ENCODE data around the gene ZMAT5. TPM values are rescaled to one million over a fixed set of nuclear protein-coding genes. Genes with fewer than 3 reads are reported as not detected.

The ZMAT5 gene
- total and polyA plus RNA-seq, 2 of the 13 experiments (the other 11 are each of a cell fraction or from before 2014, with no cell fraction given) = 20.7 to 27.8 TPM

GRCh38 chr22:29713156-29713727 lies 53.6 kb downstream of the ZMAT5 start (continued):
- no peak for TF ChIP-seq ZBTB46 (CRISPR knock-in tag; IDR thresholded peaks at IDR 0.05; ENCODE audit: borderline replicate concordance)

GRCh38 chr22:29712119-29712518 lies 54.7 kb downstream of the ZMAT5 start:
- DNase-seq (ENCODE audit: low spot score) (no peak), ATAC-seq (no peak), FAIRE-seq (no peak)
- H3K9ac ChIP-seq (ENCODE audit: insufficient read depth, low read depth, low read length) = no peak overlapping the region
- H4K20me1 ChIP-seq (ENCODE audit: insufficient read depth, low read length) = peaks cover 12% of the 10 kb centered on the region; the same call in 1 of the 2 replicates
- in situ Hi-C loops (cut with HindIII; ENCODE audit: extremely low pct_ligation_motif_present, low pct_unique_long_range_greater_than_20kb) = no loop called here
- H3K79me2 ChIP-seq (ENCODE audit: insufficient read depth, low read length) = no peaks in the 10 kb centered on the region
- peaks cover 15 to 68% of the 10 kb centered on the region in 2 experiments; a peak in 4 of 5 replicates for H3K27me3 ChIP-seq (ENCODE audit: control insufficient read depth in 1 of 2, insufficient read depth in 2 of 2, low read length in 2 of 2)
- intact Hi-C loops (cut with micrococcal nuclease; ENCODE audit: unreplicated experiment) = no loop called here
- H2AFZ ChIP-seq (ENCODE audit: low read length) = no peak overlapping the region
- H3K4me3 ChIP-seq (replicated peaks in 1 of 3; ENCODE audit: insufficient read depth in 1 of 3, low read depth in 2 of 3, low read length in 3 of 3) = no peak overlapping the region
- H3K27ac ChIP-seq (ENCODE audit: extremely low read length, insufficient read depth, low read length) = no peak overlapping the region
- ChIA-PET POLR2A (no interaction called here), CTCF (ENCODE audit: low intra/inter-chr PET ratio, low total read pairs) (no interaction called here)
- peaks cover 11% of the 10 kb centered on the region; the same call in 1 of the 2 replicates for H3K4me1 ChIP-seq (ENCODE audit: insufficient read depth, low read length)
- TF ChIP-seq FOXP4 (CRISPR knock-in tag; IDR thresholded peaks at IDR 0.05) (no peak), ERF (CRISPR knock-in tag; IDR thresholded peaks at IDR 0.05) (no peak), PAF1 (CRISPR knock-in tag; IDR thresholded peaks at IDR 0.05) (no peak), RXRB (CRISPR knock-in tag; IDR thresholded peaks at IDR 0.05; ENCODE audit: borderline replicate concordance) (no peak), ATF2 (CRISPR knock-in tag; IDR thresholded peaks at IDR 0.05) (no peak), SP1 (IDR thresholded peaks at IDR 0.05) (no peak), SP1 (CRISPR knock-in tag; IDR thresholded peaks at IDR 0.05) (no peak), THAP11 (CRISPR knock-in tag; IDR thresholded peaks at IDR 0.05) (no peak), SAFB2 (CRISPR knock-in tag; IDR thresholded peaks at IDR 0.05; ENCODE audit: borderline replicate concordance, low read depth) (no peak), GFI1 (CRISPR knock-in tag; IDR thresholded peaks at IDR 0.05; ENCODE audit: borderline replicate concordance) (no peak), ARNT (IDR thresholded peaks at IDR 0.05) (no peak), ZFP36L1 (CRISPR knock-in tag; IDR thresholded peaks at IDR 0.05) (no peak), ZMYM3 (CRISPR knock-in tag; IDR thresholded peaks at IDR 0.05) (no peak), ATF5 (CRISPR knock-in tag; IDR thresholded peaks at IDR 0.05; ENCODE audit: low read depth) (no peak), ZNF160 (CRISPR knock-in tag; IDR thresholded peaks at IDR 0.05) (no peak), ZBTB38 (CRISPR knock-in tag; IDR thresholded peaks at IDR 0.05) (no peak), IRF9 (CRISPR knock-in tag; IDR thresholded peaks at IDR 0.05; ENCODE audit: borderline replicate concordance) (no peak)
- no peaks in the 10 kb centered on the region for H3K36me3 ChIP-seq (replicated peaks in 1 of 2; ENCODE audit: control insufficient read depth in 1 of 2, insufficient read depth in 2 of 2, low read length in 2 of 2)
- H3K9me3 ChIP-seq (ENCODE audit: low read length) = no peaks in the 10 kb centered on the region
- no TSS peak for BruUV-seq (replicated peaks)
- no peak overlapping the region for H3K4me2 ChIP-seq (ENCODE audit: low read depth, low read length)
- WGBS (ENCODE audit: low lambda C conversion rate) = 44% methylated on average over 2 of the region's 2 CpGs
